Endothelial cell of umbilical vein (primary cell): ENCODE measurements around the gene ZNF414. TPM values are rescaled to one million over a fixed set of nuclear protein-coding genes. Genes with fewer than 3 reads are reported as not detected.

Experiments used
- BruUV-seq: library from RNA; stranded (reverse); fragments of 400-500 nt; replicated peaks from 2 replicates; lab custom pipeline; 2021; lab: Mats Ljungman, UMichigan
- CTCF ChIA-PET: fragments of 300-600, 350-600 bp; sonication (Branson Sonifier 250); formaldehyde crosslinking; loops from one replicate; lab custom pipeline; 2021; ENCODE audit warnings: antibody characterized with exemption, inconsistent platforms; lab: Charles Lee
- POLR2A ChIA-PET: fragments of 300-600, 350-600 bp; sonication (Branson Sonifier 250); formaldehyde crosslinking; loops from one replicate; lab custom pipeline; 2021; ENCODE audit warnings: antibody characterized with exemption, inconsistent platforms; lab: Charles Lee
- DNase-seq: peaks from one replicate; pipeline ENCODE4 v3.0.0-alpha.2; 2011; ENCODE audit warnings: low read depth, low spot score
- FAIRE-seq: peaks from 2 replicates; lab custom pipeline; 2011; peaks lifted over from hg19 to GRCh38; lab: Jason Lieb, UNC
- H2AFZ ChIP-seq: 2 replicates; pipeline ENCODE4 v1.6.0; 2012; ENCODE audit warnings: low read depth, low read length, control low read depth, inconsistent platforms
- H3K27ac ChIP-seq: 2 replicates; pipeline ENCODE4 v1.5.1; 2011; ENCODE audit warnings: low read depth, mild to moderate bottlenecking, control low read depth, low read length, moderate library complexity; ENCODE audit not compliant: insufficient read depth
- H3K27me3 ChIP-seq, 2 experiments: 2 replicates each; pipeline versions ENCODE4 v1.6.0 to v1.6.1; 2011; ENCODE audit warnings: low read length in 2 of 2, mixed read lengths in 1 of 2; ENCODE audit not compliant: control insufficient read depth in 2 of 2, insufficient read depth in 2 of 2
- H3K36me3 ChIP-seq, 2 experiments: 2 replicates in 1 of 2; 3 replicates in 1 of 2; pipeline ENCODE4 v1.5.1; 2011; ENCODE audit warnings: low read length in 2 of 2, mild to moderate bottlenecking in 1 of 2, moderate library complexity in 1 of 2; ENCODE audit not compliant: control insufficient read depth in 2 of 2, insufficient read depth in 2 of 2; ENCODE audit errors: extremely low read depth in 1 of 2
- H3K4me1 ChIP-seq: 3 replicates; pipeline ENCODE4 v1.5.1; 2011; ENCODE audit warnings: mild to moderate bottlenecking, low read length; ENCODE audit not compliant: control insufficient read depth, insufficient read depth; ENCODE audit errors: extremely low read depth
- H3K4me2 ChIP-seq: 2 replicates; pipeline ENCODE4 v1.6.1; 2011; ENCODE audit warnings: low read length, control low read depth, mixed read lengths; ENCODE audit not compliant: insufficient read depth
- H3K4me3 ChIP-seq, 3 experiments: fragments of 200-600 bp in 1 of 3; sonication (generic), shearing (Covaris generic) in 1 of 3; replicated peaks in 1 of 3; 2 replicates each; pipeline ENCODE4 v1.5.1; 2011 to 2016; ENCODE audit warnings: control low read depth in 3 of 3, low read length in 3 of 3, mild to moderate bottlenecking in 2 of 3, inconsistent platforms in 1 of 3, low read depth in 1 of 3, moderate library complexity in 1 of 3; ENCODE audit not compliant: insufficient read depth in 1 of 3
- H3K79me2 ChIP-seq: 2 replicates; pipeline ENCODE4 v1.6.0; 2012; ENCODE audit warnings: low read length, inconsistent platforms; ENCODE audit not compliant: control insufficient read depth, insufficient read depth
- H3K9ac ChIP-seq: replicated peaks from 2 replicates; pipeline ENCODE3; 2011; ENCODE audit warnings: low read length, control low read depth; ENCODE audit not compliant: insufficient read depth; ENCODE audit errors: extremely low read depth
- H3K9me1 ChIP-seq: replicated peaks from 3 replicates; pipeline ENCODE4 v1.6.0; 2011; ENCODE audit warnings: mild to moderate bottlenecking, low read length; ENCODE audit not compliant: control insufficient read depth, insufficient read depth; ENCODE audit errors: extremely low read depth
- H3K9me3 ChIP-seq: replicated peaks from 2 replicates; pipeline ENCODE4 v1.5.1; 2012; ENCODE audit warnings: low read length, inconsistent platforms; ENCODE audit not compliant: control insufficient read depth, insufficient read depth
- H4K20me1 ChIP-seq: replicated peaks from 2 replicates; pipeline ENCODE3; 2011; ENCODE audit warnings: mild to moderate bottlenecking, low read length; ENCODE audit not compliant: control insufficient read depth, insufficient read depth; ENCODE audit errors: extremely low read depth
- EZH2 ChIP-seq: IDR thresholded peaks from 2 replicates; pipeline ENCODE4 v1.6.1; 2012; ENCODE audit warnings: borderline replicate concordance, low read depth, mild to moderate bottlenecking, moderate library complexity, low read length, inconsistent platforms; ENCODE audit not compliant: severe bottlenecking
- FOS ChIP-seq: IDR thresholded peaks from 2 replicates; pipeline ENCODE4 v1.6.1; 2011; ENCODE audit warnings: mild to moderate bottlenecking, low read length, moderate library complexity, borderline replicate concordance; ENCODE audit not compliant: insufficient read depth
- GATA2 ChIP-seq: IDR thresholded peaks from 2 replicates; pipeline ENCODE4 v1.7.0; 2011; ENCODE audit warnings: low read depth, mild to moderate bottlenecking, moderate library complexity, mixed read lengths, low read length; ENCODE audit not compliant: insufficient read length, insufficient read depth
- JUN ChIP-seq: IDR thresholded peaks from 2 replicates; pipeline ENCODE4 v1.6.1; 2011; ENCODE audit warnings: borderline replicate concordance, low read depth; ENCODE audit not compliant: insufficient read length, insufficient read depth
- MAX ChIP-seq: IDR thresholded peaks from 2 replicates; pipeline ENCODE4 v1.6.1; 2011; ENCODE audit not compliant: insufficient read depth, insufficient read length
- MYC ChIP-seq: IDR thresholded peaks from one replicate; pipeline ENCODE4 v1.6.1; 2011; ENCODE audit warnings: mild to moderate bottlenecking, low read depth, low read length
- POLR2A ChIP-seq: IDR thresholded peaks from 2 replicates; pipeline ENCODE4 v1.6.1; 2012; ENCODE audit warnings: low read depth, mild to moderate bottlenecking, control low read depth, low read length
- POLR2AphosphoS5 ChIP-seq: IDR thresholded peaks from 2 replicates; pipeline ENCODE4 v1.6.1; 2012; ENCODE audit warnings: low read depth, mild to moderate bottlenecking, control low read depth, low read length, moderate library complexity; ENCODE audit not compliant: insufficient read depth
- dilution Hi-C: fragments of 300-500 bp; cut with MboI; formaldehyde crosslinking; loops from one replicate; pipeline ENCODE4 v1.15.0; 2019; ENCODE audit warnings: low sequenced_read_pairs; ENCODE audit not compliant: extremely low pct_ligation_motif_present
- intact Hi-C: fragments of 100-400 bp; cut with micrococcal nuclease; formaldehyde crosslinking; loops from one replicate; pipeline ENCODE4 v1.10.0; 2022
- polyA plus RNA-seq, 4 experiments: library from polyadenylated mRNA; depleted of rRNA in 3 of 4; stranded (reverse) in 3 of 4; unstranded in 1 of 4; fragments of >200 nt; gene quantifications; 2 replicates each; pipeline versions ENCODE4 v1.2.1 to v1.2.3, GENCODE V29; 2011 to 2012; ENCODE audit warnings: missing spikeins in 1 of 4
- total RNA-seq: library from RNA; stranded (reverse); gene quantifications from 2 replicates; pipeline ENCODE4 v1.2.3, GENCODE V29; 2021
- TF ChIP-seq, protein P1 (sequence below), 2 donors: IDR thresholded peaks; 1 replicate in 1 of 2; 2 replicates in 1 of 2; pipeline ENCODE4 v1.5.1; 2011; ENCODE audit warnings: low read length in 2 of 2, mild to moderate bottlenecking in 2 of 2, moderate library complexity in 2 of 2, control low read depth in 1 of 2, inconsistent platforms in 1 of 2, low read depth in 1 of 2; ENCODE audit not compliant: insufficient read depth in 1 of 2; ENCODE audit errors: extremely low read depth in 1 of 2

Gene ZNF414
- total and polyA plus RNA-seq, 2 donors (not counting 3 experiments of a cell fraction or from before 2014, with no cell fraction given) = 11.6 to 20.6 TPM

- ChIA-PET CTCF (no interaction called here), POLR2A (no interaction called here)
- dilution Hi-C loops = no loop called here
- Histone ChIP-seq H3K4me3 (no peak overlapping the region), H3K36me3 (peaks cover 35 to 58% of the 10 kb centered on the region in 2 experiments), H3K9me3 (no peaks in the 10 kb centered on the region), H3K27ac (no peak overlapping the region), H3K4me1 (no peaks in the 10 kb centered on the region), H3K79me2 (peaks cover 9% of the 10 kb centered on the region), H3K9me1 (no peaks in the 10 kb centered on the region), H3K27me3 (no peaks in the 10 kb centered on the region), H3K4me2 (no peak overlapping the region), H2AFZ (no peak overlapping the region), H4K20me1 (peaks cover under 1% of the 10 kb centered on the region), H3K9ac (no peak overlapping the region)
- intact Hi-C loops = no loop called here
- TF ChIP-seq GATA2 (no peak), EZH2 (no peak), JUN (no peak), POLR2AphosphoS5 (no peak), FOS (no peak), POLR2A (no peak), MYC (no peak), MAX (no peak)
- TF ChIP-seq, protein P1, sequence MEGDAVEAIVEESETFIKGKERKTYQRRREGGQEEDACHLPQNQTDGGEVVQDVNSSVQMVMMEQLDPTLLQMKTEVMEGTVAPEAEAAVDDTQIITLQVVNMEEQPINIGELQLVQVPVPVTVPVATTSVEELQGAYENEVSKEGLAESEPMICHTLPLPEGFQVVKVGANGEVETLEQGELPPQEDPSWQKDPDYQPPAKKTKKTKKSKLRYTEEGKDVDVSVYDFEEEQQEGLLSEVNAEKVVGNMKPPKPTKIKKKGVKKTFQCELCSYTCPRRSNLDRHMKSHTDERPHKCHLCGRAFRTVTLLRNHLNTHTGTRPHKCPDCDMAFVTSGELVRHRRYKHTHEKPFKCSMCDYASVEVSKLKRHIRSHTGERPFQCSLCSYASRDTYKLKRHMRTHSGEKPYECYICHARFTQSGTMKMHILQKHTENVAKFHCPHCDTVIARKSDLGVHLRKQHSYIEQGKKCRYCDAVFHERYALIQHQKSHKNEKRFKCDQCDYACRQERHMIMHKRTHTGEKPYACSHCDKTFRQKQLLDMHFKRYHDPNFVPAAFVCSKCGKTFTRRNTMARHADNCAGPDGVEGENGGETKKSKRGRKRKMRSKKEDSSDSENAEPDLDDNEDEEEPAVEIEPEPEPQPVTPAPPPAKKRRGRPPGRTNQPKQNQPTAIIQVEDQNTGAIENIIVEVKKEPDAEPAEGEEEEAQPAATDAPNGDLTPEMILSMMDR (IDR thresholded peaks at IDR 0.05; ENCODE audit: extremely low read depth in 1 of 2, insufficient read depth in 1 of 2, low read depth in 1 of 2, low read length in 2 of 2) = no peak
- no TSS peak for BruUV-seq
- no peak for FAIRE-seq
- DNase-seq = no peak
These were observed 26.7 kb downstream of the ZNF414 start for GRCh38 chr19:8487137-8487851.
